Measurements from ENCODE around the gene PMPCA. TPM values are rescaled to one million over a fixed set of nuclear protein-coding genes. Genes with fewer than 3 reads are reported as not detected.
A peak's percentile ranks its signal among the peaks of the same experiment; 100 is the strongest.

The PMPCA gene
- total RNA-seq, 8 experiments from 2014 or later = 29.4 to 101 (median 46.4) TPM

DNA sequence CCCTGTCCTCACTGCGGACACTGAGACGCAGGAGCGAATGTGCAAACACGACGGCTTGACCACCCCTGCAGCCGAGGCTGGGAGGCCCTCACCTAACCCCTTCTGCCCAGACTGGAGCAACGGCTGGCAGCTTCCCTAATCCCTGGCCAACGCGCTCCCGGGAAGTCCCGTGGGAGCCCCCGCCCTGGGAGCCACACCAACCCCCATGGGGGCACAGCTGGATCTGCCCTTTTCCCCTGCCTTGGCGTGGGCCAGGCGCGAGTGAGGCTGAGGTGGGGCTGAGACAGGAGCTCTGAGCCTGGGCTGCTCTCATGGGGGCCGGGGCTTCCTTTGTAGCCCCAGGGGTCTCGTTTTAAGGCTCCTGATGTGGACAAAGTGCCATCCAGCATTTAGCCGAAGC is 42.3 kb upstream of the PMPCA start:
- H3K4me1 ChIP-seq (replicated peaks in 1 of 2) = peaks cover 19 to 29% of the 10 kb centered on the region in 2 donors
- WGBS, 10 experiments = 73 to 88% (median 83%) methylated on average over 2 to 9 of the region's 18 CpGs; no CpG with 5 or more reads in 6 of the 10 experiments
- in situ Hi-C loops (cut with MboI; ENCODE audit: low pct_unique_long_range_greater_than_20kb in 2 of 9, low sequenced_read_pairs in 9 of 9, unreplicated experiment in 9 of 9) = no loop called here
- no peak for ATAC-seq (replicated peaks in 6 of 8)
- H3K27ac ChIP-seq = no peak overlapping the region
- H3K4me3 ChIP-seq = no peak overlapping the region

DNA sequence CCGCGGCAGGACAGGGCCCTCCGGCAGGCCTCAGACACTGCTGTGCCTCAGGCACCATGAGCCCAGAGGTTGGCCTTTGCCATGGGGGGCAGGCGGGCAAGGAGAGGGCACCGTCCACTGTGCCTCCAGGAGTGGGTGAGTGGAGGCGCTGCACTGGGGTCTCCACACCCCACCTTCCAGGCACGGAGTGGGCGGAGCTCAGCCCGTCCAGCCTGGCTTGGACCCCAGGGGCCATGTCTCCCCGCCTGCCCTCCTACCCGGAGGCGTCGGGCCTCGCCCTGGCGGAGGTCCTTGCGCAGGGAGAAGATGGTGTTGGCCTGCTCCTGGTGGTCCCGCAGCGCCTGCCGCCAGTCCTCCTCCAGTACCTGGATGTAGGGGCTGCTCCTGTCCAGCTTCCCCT is 40.4 kb upstream of the PMPCA start:
- in situ Hi-C loops (cut with MboI; ENCODE audit: low pct_unique_long_range_greater_than_20kb in 2 of 9, low sequenced_read_pairs in 9 of 9, unreplicated experiment in 9 of 9) = no loop called here

DNA sequence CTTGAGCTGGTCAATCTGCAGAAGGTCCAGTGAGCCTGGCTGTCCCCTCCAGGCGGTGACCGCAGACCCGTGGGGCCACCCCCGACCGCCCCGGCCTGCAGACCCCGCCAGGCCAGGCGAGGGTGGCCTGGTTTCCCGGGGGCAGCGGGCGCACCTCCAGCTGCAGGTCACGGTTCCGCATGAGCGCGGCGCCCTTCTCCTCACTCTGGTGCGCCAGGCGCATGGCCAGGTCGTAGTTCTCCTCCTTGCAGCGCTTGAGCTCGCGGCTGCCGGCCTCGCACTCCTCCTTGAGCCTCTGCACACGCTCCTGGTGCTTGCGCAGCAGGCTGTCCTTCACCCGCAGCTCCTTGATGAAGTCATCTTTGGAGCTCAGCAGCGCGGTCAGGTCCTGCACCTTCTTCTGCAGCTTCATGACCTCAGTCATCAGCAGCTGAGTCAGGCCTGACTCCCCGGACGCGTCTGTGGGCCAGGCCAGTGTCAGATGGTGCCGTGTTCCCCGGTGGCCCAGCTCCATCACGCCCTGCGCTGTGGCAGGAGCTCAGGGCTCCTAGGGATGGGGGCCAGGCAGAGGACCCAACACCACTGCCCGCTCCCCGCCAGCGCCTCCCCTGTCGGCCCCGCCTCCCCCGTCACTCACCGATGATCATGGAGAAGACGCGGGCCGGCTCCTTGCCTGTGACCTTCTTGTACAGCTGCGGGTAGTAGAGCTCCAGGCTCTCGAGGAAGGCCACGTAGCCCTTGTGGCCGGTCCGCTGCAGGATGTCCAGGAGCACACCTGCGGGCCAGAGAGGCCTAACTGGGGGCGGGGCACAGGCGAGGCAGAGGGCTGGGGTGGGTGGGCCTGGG is 39.5 kb upstream of the PMPCA start:
- 96 to 100% methylated on average over 1 to 9 of the region's 54 CpGs; no CpG with 5 or more reads in 8 of the 10 experiments for WGBS, 10 experiments
- in situ Hi-C loops (cut with MboI; ENCODE audit: low pct_unique_long_range_greater_than_20kb in 2 of 9, low sequenced_read_pairs in 9 of 9, unreplicated experiment in 9 of 9) = no loop called here
- H3K4me1 ChIP-seq (replicated peaks in 1 of 2) = peaks cover 22 to 25% of the 10 kb centered on the region in 2 donors
- H3K27ac ChIP-seq = no peak overlapping the region
- peak in 2 of 8 experiments; percentile 6 to 26 for ATAC-seq (replicated peaks in 6 of 8)
- no peak overlapping the region for H3K4me3 ChIP-seq

More for the DNA sequence above, 40.4 kb upstream of the PMPCA start:
- Histone ChIP-seq H3K27ac (no peak overlapping the region), H3K4me1 (replicated peaks in 1 of 2) (peaks cover 25 to 27% of the 10 kb centered on the region in 2 donors), H3K4me3 (no peak overlapping the region)
- WGBS, 10 experiments = 100% methylated on average over 1 of the region's 19 CpGs; no CpG with 5 or more reads in 9 of the 10 experiments
- no peak for ATAC-seq (replicated peaks in 6 of 8)

DNA sequence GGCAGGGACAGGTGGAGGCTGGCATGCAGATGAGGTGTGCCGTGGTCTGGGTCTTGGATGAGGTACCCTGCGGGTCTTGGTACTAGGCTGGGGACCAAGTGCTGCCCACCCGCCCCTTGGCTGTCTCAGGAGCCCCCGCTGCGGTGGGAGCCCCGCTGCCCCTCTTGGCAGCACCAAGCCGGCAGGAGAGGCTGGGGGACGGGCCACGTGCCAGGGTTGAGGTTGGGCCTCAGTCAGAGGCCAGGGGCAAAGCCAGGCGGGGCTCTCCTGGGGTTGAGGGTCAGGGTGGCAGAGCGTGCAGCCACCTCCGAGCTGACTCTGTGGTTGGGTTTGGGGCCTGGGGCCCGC is 39.0 kb upstream of the PMPCA start:
- Histone ChIP-seq H3K4me3 (no peak overlapping the region), H3K4me1 (replicated peaks in 1 of 2) (peaks cover 22 to 25% of the 10 kb centered on the region in 2 donors), H3K27ac (peak overlapping the region; percentile 68 to 75)
- no peak for ATAC-seq (replicated peaks in 6 of 8)
- no CpG with 5 or more reads among the region's 13 CpGs for WGBS, 10 experiments
- in situ Hi-C loops (cut with MboI; ENCODE audit: low pct_unique_long_range_greater_than_20kb in 2 of 9, low sequenced_read_pairs in 9 of 9, unreplicated experiment in 9 of 9) = no loop called here

DNA sequence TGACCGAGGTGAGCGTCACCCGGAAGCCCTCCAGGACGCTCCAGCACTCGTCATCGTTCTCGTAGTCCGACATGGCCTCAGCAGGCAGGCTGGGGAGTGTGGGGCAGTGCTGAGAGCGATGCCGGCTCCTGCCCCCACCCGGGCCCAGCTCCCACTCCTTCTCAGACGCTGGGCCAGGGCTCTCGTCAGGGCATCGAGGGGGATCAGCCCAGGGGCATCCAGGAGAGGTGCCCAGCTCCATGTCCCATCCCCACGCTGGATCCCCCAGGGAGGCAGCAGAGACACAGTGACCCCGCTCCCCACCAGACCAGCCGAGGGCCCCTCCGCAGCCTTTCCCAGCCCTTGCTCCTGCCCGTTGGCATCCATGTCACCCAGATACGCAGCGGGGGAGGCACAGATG is 38.5 kb upstream of the PMPCA start:
- Histone ChIP-seq H3K4me3 (no peak overlapping the region), H3K27ac (peak overlapping the region; percentile 68 to 75), H3K4me1 (replicated peaks in 1 of 2) (peaks cover 22 to 25% of the 10 kb centered on the region in 2 donors)
- 67 to 92% methylated on average over 3 to 5 of the region's 21 CpGs; no CpG with 5 or more reads in 8 of the 10 experiments for WGBS, 10 experiments
- in situ Hi-C loops (cut with MboI; ENCODE audit: low pct_unique_long_range_greater_than_20kb in 2 of 9, low sequenced_read_pairs in 9 of 9, unreplicated experiment in 9 of 9) = no loop called here
- peak in 2 of 8 experiments; percentile 0 to 1 for ATAC-seq (replicated peaks in 6 of 8)

DNA sequence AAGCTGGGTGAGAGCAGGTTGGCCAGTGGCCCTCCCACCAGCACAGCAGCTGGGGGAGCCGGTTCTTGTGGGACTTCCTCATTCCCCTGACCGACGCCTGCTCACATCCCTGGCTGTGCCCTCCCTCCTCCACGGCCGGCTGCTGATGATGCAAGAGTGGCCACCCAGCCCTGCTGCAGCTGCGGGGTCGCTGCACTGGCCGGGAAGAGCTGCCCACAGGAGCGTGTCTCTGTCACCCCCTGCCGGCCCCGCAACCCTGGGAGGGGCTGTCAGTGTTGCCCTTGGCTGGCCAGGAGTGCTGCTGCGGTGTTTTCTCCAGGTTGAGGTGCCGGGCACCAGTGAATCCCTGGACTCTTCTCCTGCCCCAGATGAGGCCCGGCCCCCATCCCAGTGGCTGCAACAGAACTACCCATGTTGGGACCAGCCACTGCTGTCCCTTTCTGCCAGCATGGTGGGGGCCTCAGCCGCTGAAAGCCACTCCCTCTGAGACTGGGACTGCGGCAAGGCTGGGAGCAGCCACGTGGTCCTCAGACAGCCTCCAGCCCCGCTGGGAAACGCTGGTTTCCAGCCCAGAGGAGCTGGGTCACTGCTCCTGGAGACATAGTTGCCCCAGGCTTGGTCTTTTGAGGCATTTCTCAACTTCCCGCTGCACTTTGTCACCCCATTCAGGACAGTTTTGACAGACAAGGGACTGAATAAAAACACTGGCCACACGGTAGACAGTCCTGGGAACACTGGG is 37.7 kb upstream of the PMPCA start:
- in situ Hi-C loops (cut with MboI; ENCODE audit: low pct_unique_long_range_greater_than_20kb in 2 of 9, low sequenced_read_pairs in 9 of 9, unreplicated experiment in 9 of 9) = no loop called here
- peak; percentile 65 to 88 (median 82) for ATAC-seq (replicated peaks in 6 of 8)
- Histone ChIP-seq H3K4me1 (replicated peaks in 1 of 2) (peaks cover 22 to 25% of the 10 kb centered on the region in 2 donors), H3K4me3 (no peak overlapping the region), H3K27ac (peak overlapping the region; percentile 68 to 75)
- WGBS, 10 experiments = 4 to 52% (median 20%) methylated on average over 1 to 7 of the region's 21 CpGs; no CpG with 5 or more reads in 5 of the 10 experiments

DNA sequence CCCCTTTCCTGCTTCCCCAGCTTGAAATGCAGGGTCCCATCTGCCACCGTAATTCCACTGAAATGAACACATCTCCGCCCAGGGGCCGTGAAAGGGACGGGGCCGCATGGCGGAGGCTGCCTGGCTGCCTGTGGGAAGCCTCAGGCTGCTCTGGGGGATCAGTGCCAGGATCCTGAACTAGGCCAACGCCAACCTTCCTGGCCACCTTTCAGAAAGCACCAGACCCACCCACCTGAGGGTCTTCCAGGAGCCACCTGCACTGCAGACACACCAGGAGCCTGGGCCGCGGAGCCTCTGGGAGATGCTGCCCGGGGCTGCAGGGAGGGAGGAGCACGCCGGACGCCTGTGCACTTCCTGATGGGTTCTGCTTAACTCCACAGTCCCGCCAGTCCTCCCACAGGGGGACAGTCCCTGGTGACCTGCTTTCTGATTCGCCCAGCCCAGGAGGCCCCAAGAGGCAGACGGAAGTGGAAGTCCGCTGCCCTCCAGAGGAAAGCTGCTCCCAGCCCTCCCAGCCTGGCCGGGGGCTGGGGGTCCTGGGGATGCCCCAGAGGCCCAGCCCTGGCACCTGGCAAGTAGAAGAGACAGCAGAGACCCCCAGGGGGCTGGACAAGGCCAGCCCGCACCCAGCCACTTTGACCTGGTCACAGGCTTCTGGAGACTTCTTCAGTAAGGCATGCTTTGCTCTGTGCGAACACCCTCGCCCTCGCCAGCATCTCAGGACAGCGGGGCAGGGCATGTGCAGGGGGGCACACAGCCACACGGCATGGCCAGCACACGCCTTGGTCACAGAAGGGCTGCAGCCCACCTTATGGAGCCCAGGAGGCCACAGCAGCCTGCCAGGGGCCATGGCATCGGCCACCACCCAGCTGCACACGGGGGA is 36.9 kb upstream of the PMPCA start, which contains the start of gene CARD9:
Gene CARD9, minus strand, starts transcription at position 370 of the 883 bp plus-strand sequence. CDS start 1,591 bp downstream, outside the sequence.
- WGBS, 10 experiments = 0 to 81% (median 80%) methylated on average over 1 to 8 of the region's 27 CpGs; no CpG with 5 or more reads in 7 of the 10 experiments
- Histone ChIP-seq H3K4me3 (no peak within 1 kb of the TSS), H3K4me1 (replicated peaks in 1 of 2) (peaks cover 22 to 25% of the 10 kb centered on the region in 2 donors), H3K27ac (peak within 1 kb of the TSS; percentile 68 to 75)
- in situ Hi-C loops (cut with MboI; ENCODE audit: low pct_unique_long_range_greater_than_20kb in 2 of 9, low sequenced_read_pairs in 9 of 9, unreplicated experiment in 9 of 9) = no loop called here
- peak in 6 of 8 experiments; percentile 6 to 42 (median 14) for ATAC-seq (replicated peaks in 6 of 8)

DNA sequence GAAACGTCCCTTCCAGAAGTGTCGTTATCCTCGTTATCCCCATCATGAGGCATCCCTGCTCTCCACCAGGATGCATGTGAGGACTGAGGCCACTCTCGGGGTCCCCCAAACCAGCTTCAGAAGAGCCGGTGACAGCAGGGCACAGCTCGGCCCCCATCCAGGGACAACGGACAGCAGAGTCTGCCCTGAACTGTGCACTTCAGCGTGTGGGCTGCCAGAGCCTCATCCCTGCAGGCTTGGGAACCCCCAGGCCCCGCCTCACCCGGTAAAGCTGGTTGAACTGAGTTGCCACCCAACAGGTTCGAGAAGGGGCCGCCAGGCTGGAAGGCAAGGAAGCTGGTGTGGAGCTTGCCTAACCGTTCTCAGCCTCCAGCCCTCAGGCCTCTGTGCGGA is 36.3 kb upstream of the PMPCA start:
- in situ Hi-C loops (cut with MboI; ENCODE audit: low pct_unique_long_range_greater_than_20kb in 2 of 9, low sequenced_read_pairs in 9 of 9, unreplicated experiment in 9 of 9) = no loop called here
- ATAC-seq (replicated peaks in 6 of 8) = no peak
- Histone ChIP-seq H3K4me3 (no peak overlapping the region), H3K4me1 (replicated peaks in 1 of 2) (peaks cover 22 to 25% of the 10 kb centered on the region in 2 donors), H3K27ac (peak overlapping the region; percentile 68 to 75)
- WGBS, 10 experiments = 80 to 100% (median 100%) methylated on average over 1 to 2 of the region's 14 CpGs; no CpG with 5 or more reads in 7 of the 10 experiments

DNA sequence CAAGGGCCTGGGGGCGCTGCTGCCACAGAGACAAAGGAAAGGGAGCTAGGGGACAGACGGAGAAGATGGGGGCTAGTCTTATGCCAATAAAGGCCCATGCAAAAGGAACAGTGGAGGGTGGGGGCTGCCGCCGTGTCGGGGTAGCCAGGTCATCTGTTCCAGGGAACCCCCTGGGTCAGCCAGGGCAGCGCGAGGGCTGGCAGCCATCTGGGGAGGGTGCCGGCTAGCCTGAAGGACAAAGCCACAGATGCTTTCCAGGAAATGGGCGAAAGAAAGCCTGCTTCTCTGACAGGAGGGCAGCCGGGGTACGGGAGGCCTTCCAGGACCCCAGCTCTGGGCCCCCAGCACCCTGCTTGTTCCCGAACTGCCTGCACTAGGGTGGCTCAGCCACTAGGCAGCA is 35.4 kb upstream of the PMPCA start:
- in situ Hi-C loops (cut with MboI; ENCODE audit: low pct_unique_long_range_greater_than_20kb in 2 of 9, low sequenced_read_pairs in 9 of 9, unreplicated experiment in 9 of 9) = no loop called here
- WGBS, 10 experiments = 83 to 100% (median 94%) methylated on average over 1 to 9 of the region's 12 CpGs; no CpG with 5 or more reads in 5 of the 10 experiments
- no peak for ATAC-seq (replicated peaks in 6 of 8)

DNA sequence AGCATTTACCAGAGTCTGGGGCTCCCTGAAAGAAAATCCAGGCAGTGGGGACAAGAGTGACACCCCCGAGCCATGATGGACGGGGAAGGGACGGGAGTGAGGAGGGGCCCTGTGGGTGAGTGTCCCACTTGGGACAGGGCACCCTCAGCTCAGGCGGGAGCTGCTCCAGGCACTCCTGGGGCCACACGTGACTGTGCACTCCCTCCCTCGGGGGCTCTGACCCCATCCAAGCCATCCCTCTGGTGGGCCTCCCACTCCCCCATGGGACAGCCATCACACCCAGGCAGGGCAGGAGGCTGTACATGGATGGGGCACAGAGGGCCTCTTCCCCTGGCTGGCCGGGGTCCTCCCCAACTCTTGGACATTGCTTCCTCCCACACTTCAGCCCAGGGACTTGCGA is 34.0 kb upstream of the PMPCA start:
- Histone ChIP-seq H3K4me1 (replicated peaks in 1 of 2) (peaks cover 22 to 25% of the 10 kb centered on the region in 2 donors), H3K4me3 (no peak overlapping the region), H3K27ac (no peak overlapping the region)
- 81 to 100% (median 100%) methylated on average over 1 to 4 of the region's 8 CpGs; no CpG with 5 or more reads in 7 of the 10 experiments for WGBS, 10 experiments
- in situ Hi-C loops (cut with MboI; ENCODE audit: low pct_unique_long_range_greater_than_20kb in 2 of 9, low sequenced_read_pairs in 9 of 9, unreplicated experiment in 9 of 9) = no loop called here
- no peak for ATAC-seq (replicated peaks in 6 of 8)

More for the DNA sequence above, 35.4 kb upstream of the PMPCA start:
- no peak overlapping the region for H3K4me3 ChIP-seq
- H3K27ac ChIP-seq = no peak overlapping the region
- peaks cover 22 to 25% of the 10 kb centered on the region in 2 donors for H3K4me1 ChIP-seq (replicated peaks in 1 of 2)

DNA sequence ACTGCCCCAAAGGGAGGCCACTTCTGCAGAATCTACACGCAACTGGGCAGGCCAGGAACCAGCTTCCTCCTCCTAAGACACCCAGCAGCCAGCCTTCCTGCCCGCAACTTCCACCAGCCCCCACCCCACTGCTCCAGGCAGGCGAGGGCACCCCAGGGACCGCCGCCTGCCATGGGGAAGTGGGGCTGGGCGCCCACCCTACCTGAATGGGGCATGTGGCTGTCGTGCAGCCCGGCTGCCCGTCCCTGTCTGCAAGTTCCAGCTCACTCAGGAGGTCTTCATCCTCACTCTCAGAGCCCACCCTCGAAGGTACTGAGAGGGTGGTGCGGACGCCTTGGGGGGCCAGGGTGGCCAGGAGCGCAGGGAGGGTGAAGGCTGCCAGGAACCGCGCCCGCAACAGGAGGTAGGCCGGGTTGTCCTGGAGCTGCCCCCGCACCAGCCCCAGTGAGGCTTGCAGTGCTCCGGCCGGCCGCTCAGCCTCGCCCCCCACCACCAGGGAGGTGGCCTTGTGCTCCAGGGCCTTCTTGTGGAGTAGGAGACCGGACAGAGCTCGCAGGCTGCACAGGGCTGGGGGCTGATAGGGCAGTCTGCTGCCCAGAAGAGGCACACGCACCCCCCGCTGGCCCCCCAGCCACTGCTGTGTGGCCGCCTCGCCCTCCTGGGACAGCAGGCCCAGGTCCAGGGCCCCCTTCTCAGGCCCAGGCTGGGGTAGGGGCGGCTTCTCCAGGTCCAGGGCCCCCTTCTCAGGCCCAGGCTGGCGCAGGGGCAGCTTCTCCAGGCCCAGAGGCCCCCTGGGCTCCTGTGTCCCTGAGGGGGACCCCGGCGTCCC is 32.9 kb upstream of the PMPCA start:
- 90 to 94% (median 93%) methylated on average over 2 to 3 of the region's 32 CpGs; no CpG with 5 or more reads in 7 of the 10 experiments for WGBS, 10 experiments
- no peak overlapping the region for H3K4me3 ChIP-seq
- in situ Hi-C loops (cut with MboI; ENCODE audit: low pct_unique_long_range_greater_than_20kb in 2 of 9, low sequenced_read_pairs in 9 of 9, unreplicated experiment in 9 of 9) = no loop called here
- ATAC-seq (replicated peaks in 6 of 8) = no peak
- H3K27ac ChIP-seq = no peak overlapping the region
- peaks cover 15 to 17% of the 10 kb centered on the region in 2 donors for H3K4me1 ChIP-seq (replicated peaks in 1 of 2)
